Fibroblast of gingiva (primary cell): ENCODE measurements around the gene SAP30BP.
A peak's percentile ranks its signal among the peaks of the same experiment; 100 is the strongest.

Source experiments
- DNase-seq: peaks from one replicate; pipeline ENCODE4 v3.0.0-alpha.2; 2011; ENCODE audit warnings: low read depth

Gene SAP30BP

DNA sequence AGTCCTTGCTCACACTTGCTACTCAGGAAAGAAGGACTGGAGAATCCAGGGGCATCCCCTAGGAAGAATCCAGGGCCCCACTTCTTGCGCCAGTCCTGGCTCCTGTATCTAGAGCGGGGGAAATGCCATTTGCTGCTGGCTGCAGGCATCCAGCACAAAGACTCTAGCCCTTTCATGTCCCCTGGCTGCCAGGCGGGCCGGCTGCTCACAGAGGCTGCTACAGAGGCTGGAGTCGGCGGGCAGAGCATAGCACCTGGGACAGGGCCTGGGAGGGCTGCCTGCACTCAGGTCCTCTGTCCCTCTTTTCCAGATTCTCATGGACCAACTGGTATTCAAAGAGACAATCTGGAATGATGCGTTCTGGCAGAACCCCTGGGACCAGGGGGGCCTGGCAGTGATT, 20.1 kb upstream of the SAP30BP start:
- no peak for DNase-seq

DNA sequence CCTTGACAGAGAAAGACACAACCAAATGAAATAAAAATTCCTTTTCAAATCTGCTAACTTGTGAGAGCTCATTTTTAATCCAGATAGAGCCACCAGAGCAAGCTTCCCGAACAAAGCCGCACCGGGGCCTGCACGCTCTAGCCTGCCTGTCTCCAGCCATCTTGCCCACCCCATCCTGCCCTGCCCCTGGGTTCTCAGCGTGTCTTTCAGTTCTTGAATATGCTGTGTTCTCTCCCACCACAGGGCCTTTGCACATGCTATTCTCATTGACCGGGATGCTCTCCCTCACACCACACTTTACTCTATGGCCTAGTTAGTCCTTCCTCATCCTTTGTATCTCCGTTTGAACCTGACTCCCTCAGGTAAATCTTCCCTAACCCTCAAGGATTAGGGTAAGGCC, 19.2 kb upstream of the SAP30BP start:
- no peak for DNase-seq

DNA sequence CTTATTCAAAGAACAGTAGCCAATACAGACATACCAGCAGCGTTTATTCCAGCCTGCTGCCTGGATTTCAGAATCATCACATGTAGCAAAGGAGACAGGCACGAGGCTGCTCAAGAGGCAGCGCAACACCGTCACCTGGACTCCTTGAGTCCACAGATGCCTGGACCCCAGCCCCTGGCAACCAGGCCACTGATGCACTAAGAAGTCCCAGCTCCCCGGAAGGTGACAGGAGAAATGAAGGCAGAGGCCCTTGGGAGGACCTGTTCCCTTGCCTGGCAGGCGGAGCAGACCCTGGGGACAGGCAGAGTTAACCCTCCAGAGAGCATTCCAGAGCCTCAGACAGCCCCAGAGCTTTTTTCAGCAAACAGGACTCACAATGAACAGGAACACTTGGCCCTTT, 17.5 kb upstream of the SAP30BP start:
- DNase-seq = no peak

DNA sequence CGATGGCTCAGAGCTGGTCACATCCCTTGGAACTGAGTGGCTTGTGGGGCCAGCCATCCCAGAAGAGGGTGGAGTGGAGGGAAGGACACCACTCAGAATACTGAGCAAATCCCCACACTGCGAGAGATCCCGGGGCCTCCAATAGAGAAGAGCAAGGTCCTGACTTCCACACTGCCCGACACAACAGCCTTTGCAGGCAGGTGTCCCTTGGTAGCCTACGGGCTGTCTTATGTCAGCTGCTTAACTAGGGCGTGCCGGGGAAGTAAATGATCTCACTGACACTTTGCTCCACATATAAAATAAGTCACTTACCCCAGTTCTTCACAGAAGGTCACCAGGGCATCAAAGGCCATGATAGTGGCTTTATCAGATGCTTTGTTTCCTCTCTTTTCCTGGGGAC, 16.3 kb upstream of the SAP30BP start:
- no peak for DNase-seq

DNA sequence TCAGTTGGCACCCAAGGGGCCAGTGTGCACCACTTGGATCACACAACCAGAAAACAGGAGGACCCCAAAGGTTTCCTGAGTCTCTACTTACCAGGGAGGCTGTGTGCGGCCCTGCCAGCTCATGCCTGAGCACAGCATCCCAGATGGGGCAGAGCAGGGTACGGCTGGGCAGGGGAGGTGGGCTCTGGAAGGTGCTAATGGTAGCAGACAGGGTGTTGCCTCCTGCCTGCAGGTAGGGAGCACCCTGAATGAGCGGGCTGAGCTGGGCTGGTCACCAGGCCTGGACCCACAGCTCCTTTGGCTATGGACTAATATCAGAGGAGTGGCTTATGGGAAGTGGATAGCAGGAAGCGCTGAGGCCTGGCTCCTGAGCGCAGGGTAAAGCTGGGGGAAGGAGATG, 14.8 kb upstream of the SAP30BP start:
- DNase-seq = no peak

DNA sequence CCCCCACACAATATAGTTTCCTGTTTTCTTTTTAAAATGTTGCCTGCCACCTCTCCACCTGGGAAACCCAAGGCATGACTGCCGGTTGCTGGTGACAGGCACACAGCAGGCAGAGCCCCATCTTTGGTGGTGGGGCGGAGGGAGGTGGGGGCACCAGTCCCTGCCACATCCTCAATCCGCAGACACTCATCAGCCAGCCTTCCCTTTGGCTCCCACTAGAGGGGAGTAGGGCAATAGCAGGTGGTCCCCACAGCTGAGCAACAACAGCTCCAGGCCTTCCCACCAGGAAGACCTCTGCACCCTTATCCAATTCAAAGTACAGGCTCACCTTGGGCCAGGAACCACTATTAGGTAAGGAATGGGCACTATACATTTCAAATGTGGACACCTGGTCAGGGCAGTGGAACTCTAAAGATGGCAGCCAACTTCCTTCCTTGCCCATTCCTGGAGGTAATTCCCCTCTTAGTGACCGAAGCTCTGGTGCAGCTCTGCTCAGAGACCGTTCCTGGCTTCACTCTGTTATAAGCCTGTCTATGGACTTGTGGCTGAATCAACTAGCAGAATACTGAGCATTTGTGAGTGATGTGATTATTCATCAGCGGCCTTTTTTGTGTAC, 14.1 kb upstream of the SAP30BP start:
- DNase-seq = no peak

DNA sequence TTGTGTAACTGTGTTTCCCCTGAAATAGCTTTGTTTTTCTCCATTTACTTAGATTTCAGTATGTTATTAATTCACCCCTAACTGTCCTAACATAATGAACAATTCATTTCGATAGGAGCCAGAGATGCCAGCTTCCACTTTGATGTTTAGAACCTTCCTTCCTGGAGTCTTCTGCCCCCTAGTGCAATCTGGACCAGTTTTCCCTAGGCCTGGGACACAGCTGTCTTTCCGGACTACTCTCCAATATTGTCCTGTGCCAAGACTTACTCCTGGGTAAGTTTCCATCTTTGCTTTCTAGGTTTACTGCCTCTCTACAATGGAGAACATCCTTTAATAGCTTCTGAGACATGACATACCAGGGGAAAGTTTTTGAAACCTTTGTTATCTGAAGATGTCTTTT, 13.0 kb upstream of the SAP30BP start:
- DNase-seq = peak; percentile 39

DNA sequence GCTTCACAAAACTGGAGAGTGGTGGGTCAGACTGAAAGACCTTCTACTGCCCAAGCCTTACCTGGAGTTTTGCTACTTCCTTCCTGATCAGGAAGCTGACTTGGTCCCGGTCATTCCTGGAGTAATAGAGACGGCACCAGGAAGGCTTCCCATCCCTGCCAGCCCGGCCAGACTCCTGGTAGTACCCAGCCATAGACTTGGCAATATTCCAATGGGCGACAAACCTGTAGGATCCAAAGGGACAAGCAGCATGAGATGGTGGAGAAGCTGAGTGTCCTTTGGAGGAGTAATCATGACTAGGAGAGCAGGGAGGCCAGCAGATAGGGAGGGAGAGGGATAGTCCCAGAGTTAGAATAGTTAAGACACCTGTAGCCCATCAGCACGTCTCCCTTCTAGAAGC, 8.9 kb upstream of the SAP30BP start:
- no peak for DNase-seq

DNA sequence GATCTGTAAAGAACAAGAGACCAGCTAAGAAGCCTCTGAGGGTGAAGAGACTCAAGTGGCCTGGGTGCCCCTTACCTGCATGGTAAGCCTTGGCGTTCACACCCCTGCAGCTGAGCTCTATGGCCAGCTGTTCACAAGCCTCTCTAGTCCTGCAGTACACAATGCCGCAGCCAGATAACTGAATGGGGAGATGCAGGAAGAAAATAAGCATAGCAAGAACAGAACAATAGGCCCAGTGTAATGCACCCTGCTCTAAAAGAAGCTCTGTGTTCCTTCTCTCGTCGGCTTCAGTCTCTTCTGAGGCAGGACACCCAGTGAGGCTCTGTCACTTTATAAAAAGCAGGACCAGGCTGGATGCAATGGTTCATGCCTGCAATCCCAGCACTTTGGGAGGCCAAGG, 5.6 kb upstream of the SAP30BP start:
- no peak for DNase-seq

DNA sequence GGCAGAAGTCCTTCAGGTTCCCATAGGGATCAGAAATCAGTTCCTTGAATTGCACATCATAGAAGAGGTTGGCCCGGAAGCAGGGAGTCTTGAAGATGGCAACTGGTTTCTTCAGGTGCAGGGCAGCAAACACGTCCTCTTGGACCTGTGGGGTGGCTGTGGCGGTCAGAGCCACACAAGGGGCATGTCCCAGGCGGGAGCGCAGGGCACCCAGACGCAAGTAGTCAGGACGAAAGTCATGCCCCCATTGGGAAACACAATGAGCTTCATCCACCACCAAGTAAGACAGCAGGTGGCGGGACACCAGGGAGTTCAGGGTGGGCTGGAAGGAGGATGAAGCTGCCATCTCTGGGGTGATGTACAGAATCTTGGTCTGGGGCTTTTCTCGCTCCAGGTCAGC, 4.6 kb upstream of the SAP30BP start:
- DNase-seq = no peak

DNA sequence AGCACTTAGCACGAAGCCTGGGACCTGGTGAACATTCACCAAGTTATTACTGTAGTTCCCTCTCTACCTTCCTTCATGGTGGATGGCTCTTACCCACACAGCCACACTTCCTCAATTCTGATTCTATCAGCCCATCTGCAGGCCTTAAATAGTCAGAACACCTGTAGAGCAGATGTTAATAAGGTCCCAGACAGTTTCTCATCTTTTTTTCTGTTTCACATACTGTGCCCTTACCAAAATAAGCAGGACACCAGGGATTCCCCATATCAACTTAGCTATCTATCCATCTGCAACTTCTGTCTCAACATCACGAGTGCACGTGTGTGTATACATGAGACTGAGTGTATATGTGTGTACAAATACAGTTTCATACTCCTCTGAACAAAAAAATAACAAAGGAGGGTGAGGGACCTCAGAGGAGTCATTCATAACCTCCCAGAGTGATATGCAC, 3.0 kb upstream of the SAP30BP start:
- no peak for DNase-seq

DNA sequence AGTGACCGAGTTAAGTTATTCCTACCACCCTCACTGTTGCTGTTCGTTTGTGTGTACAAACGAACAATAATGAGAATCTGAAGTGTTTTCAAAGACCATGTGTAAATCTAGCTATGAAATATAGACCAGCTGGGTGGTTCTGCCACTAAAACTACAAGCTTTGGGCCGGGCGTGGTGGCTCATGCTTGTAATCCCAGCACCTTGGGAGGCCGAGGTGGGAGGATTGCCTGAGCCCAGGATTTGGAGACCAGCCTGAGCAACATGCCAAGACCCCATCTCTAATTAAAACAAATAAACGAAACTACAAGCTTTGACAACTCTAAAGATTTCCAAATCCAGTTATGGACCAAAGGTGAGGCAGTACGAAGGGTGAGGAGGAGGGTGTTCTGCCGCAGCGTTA, 1.2 kb upstream of the SAP30BP start:
- DNase-seq = no peak

DNA sequence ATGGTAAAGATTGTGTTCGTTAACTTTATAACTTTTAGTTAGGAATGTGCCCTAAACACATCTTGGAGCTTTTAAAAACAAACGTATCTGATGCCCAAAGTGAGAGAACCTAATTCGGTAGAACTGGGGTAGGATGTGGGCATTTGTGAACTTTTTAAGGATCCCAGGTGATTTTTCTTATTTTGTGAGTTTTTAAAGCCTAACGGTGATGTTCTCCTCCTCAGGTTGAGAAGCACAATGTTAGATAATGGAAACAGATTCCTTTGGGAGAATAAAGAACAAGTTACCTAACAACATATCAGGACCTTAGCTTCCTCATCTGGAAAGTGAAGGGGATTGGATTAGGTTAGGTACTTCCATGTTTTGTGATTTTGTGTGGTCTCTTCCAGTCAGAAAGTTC, 687 bp downstream of the SAP30BP start:
- DNase-seq = no peak

DNA sequence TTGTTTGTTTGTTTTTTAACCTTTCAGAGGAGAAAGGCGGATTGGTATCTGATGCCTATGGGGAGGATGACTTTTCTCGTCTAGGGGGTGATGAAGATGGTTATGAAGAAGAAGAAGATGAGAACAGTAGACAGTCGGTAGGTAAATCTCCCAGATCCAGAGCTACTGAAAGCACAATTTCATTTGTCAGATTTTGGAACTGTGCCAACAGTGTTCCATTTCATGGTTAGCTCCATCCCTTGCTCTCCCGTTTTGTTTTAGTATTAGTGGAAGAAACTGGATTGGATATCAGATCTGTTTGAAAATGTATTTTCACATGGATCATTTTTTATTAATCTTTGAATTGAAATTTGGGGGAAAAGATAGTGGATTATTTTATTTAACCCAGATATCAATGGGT, 1.4 kb downstream of the SAP30BP start:
- no peak for DNase-seq

DNA sequence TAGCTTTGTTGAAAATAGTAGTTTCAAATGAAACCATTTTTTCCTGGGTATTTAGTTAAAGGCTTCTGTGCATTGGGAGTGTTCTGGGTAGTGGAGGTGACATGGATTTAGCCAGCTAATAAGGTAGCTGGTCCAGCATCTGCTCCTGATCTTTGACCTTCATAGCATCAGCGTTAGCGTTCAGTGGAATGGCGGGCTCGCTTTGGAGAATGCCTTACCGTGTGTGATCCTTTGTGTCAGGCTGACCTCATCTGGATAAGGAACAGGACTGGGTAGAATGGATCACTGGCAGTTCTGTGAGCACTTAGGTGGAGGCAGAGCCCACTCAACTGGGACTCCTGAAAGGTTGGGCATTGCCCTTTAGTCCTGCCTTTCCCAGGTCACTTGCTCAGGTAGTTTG, 3.7 kb downstream of the SAP30BP start:
- DNase-seq = no peak

DNA sequence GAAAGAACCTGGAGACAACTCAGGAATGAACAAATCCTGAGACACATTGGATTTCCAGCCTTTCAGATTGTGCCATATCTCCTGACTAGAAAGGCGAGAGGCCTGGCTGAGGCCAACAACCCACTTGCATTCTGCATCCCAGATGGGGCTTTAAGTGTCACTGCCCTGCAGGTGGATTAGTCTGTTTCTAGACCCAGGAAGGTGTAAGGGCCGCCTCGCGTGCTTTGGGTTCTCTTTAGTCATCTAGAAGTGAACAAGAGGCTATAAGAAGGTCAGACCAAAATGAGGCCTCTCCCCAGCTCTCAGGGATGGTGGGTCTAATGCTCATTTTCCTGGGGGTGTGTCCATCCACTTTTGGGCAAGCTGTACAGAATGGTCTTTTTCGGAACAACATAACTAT, 4.9 kb downstream of the SAP30BP start:
- no peak for DNase-seq

DNA sequence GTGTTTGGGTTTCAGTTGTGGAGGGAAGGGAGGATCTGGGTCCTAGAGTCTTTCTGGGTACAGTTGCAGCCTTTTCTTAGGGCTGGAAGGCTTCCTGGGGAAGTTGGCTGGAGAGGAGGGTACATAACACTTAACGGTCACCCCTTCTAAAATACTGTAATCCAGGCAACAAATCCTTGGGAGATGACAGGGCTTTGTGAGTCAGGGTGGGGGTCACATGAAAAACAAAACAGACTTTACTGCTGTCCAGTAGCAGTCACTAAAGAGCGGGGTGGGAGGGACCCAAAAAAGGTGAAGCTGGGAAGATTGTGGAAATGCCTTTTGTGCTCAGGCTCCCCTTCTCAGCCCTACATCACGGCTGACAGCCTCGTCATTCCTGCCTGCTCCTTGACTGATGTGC, 6.3 kb downstream of the SAP30BP start:
- no peak for DNase-seq

DNA sequence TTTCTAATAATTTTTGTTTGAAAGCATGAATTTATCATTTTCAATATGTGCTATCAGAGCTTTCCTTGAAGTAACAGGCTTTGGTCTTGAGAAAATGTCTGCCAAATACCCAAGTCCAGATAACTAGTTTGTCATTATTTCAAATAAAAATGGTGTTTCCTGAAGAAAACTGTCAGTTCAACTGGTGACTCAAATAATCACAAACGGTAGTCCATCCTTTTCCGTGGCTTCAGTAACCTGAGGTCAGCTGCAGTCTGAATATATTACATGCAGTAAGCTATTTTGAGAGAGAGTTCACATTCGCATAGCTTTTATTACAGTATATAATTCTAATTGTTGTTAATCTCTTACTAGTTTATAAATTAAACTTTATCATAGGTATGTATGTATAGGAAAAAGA, 9.3 kb downstream of the SAP30BP start:
- DNase-seq = no peak

DNA sequence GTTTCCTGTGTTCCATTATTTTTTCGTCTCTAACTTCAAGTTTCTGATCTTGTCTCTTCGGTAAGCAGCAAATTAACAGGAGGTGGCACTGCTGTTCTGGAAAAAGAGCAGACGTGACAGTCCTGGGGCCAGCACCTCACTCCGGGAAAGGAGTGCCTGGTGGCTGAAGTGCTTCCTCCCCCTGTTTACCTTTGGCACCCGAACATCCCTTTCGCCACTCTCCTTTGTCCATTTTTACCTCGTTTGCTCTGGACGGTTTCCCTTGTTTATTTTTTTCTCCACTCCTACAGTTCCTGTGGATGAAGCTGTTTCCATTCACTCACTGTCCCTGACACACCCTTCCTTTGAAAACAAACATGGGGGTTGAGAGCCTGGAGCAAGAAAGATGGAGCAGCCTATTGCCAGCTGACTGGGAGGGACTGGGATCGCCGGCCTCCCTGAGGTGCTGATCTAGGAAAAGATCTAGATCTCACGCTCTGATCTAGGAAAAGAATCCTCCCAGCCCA, 12.6 kb downstream of the SAP30BP start:
- peak; percentile 46 for DNase-seq

DNA sequence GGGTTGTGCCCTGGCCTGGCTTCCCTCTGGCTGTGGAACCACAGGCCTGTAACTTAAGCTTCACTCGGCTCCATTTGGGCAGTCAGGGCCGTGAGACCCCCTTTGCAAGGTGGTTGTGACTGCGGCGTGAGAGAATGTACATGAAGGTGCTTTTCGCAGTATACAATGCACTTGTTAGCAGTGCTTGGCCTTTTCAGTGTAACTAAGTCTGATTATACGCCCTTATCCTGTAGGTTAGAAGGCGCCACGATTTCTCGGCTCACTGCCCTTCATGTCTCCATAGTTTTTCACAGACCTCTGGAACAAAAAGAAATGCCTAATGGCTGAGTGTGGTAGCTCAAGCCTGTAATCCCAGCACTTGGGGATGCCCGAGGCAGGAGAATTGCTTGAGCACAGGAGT, 13.3 kb downstream of the SAP30BP start:
- DNase-seq = no peak

DNA sequence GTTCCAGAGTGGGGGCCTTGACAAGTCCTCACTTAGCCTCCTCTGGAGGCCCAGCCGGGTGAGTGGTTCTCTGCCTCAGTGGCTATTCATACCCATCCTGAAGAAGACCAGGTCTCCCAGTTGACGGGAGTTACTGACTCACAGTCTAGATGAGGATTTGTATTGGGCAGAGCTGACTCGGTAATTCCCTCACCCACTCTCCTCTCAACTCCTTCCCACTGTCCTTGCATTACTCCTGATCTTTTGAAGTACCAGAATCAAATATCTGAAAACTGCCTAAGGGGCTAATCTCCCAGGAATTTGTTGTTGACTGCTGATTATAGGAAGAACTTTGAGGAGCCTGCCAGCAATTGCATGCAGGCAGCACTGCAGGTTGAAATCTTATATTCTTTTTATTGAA, 14.2 kb downstream of the SAP30BP start:
- peak; percentile 88 for DNase-seq

DNA sequence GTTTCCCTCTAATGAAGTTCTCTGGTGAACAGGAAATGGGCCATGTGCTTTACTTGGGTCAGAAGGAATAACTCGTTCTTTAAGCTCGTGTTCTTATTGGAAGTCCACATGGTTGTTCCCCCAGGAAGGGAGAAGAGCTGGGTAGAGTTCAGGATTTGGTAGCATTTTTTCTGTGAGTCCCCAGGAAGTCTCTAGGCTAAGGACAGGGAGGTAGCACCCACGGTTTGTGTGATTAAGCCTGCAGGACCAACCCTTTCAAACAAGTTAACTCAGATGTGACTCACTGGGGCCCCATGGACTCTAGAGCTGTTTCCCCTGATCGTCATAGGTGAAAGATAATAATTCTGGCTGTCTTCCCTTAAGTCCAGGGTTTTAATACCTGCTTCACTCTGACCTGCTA, 16.4 kb downstream of the SAP30BP start:
- DNase-seq = no peak

DNA sequence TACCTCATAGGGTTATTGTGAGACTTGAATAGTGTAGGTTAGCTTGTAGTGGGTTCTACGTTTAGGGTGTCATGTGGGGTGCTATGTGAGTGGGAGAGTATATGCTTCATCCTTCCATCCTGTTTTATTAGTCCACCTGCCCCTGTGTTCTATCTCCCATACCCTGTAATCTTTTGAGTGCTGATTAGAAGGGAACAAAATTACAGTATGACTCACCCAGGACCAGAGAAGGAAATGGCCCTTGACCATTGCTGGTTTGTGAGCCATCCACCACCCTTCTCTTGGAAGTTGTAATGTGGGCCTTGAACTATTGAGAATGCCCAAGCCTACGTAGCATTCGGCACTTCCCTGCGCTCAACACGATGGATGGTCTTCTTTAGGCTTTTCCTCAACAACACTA, 17.1 kb downstream of the SAP30BP start:
- no peak for DNase-seq

DNA sequence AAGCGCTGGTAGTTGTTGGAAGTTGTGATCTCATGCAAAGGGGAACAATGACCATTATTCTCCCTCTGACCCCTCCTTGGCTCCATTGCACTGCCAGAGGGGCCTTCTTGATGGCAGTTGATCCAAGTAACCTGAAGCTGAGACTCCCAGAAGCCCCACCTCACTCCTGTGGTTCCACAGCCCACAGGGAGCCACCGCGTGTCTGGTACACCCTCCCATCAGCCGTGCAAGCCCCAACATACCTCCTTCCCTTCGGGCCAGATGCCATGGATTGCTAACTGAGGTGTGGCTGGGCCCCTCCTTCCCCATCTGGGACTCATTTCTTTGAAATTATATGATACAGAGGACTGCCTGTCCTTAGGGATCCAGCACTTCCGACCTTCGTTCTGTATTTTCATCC, 17.8 kb downstream of the SAP30BP start:
- DNase-seq = peak; percentile 58

DNA sequence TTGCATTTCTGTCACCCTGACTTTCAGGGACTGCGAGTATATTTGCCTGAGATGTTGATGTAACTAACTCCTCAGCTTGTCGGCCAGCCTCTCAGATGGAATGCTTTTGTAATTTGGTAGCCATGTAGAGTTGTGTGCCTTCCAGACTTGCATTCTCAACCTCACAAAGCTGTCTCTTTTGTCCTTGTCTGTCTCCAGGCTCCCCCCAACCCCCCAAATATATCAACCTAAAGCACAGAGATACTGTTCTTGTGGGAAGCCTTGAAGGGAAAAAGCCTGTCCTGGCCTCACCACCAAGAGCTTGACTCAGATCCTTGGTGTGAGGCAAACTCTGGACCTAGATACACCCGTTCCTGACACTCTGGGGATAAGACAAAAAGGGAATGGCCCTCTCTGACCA, 18.4 kb downstream of the SAP30BP start:
- peak; percentile 29 for DNase-seq
